HG03066 (cell line): ENCODE measurements around the gene PLD5.
"Not testable (repeated sequence)": the region's sequence is repeated elsewhere in the genome, so short reads cannot be mapped to it uniquely, and the experiment has no call there.

ENCODE experiments used
- ATAC-seq: cut with Tn5 transposase; IDR thresholded peaks from one replicate; pipeline ENCODE4 v1.9.1; 2021; ENCODE audit warnings: low read depth; ENCODE audit not compliant: unreplicated experiment

The PLD5 gene

DNA sequence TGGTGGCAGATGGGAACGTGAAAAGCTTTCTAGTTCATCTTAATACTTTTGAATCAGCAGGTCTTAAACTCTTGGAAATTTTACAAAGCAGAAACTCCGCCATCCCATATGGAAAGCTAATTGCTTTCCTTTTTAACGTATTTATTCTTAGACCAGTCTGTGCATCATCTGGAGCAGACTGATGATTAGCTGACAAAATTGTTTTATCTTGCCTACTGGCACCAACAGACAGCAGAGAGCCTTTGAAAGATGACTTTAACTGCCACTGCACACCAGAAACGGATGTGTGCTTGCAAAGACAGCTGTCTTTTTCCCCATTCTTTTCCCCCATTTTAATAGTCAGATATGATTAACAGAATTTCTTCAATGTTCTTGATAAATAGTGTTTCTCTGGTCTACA is 97.0 kb downstream of the PLD5 start:
- ATAC-seq = no peak

DNA sequence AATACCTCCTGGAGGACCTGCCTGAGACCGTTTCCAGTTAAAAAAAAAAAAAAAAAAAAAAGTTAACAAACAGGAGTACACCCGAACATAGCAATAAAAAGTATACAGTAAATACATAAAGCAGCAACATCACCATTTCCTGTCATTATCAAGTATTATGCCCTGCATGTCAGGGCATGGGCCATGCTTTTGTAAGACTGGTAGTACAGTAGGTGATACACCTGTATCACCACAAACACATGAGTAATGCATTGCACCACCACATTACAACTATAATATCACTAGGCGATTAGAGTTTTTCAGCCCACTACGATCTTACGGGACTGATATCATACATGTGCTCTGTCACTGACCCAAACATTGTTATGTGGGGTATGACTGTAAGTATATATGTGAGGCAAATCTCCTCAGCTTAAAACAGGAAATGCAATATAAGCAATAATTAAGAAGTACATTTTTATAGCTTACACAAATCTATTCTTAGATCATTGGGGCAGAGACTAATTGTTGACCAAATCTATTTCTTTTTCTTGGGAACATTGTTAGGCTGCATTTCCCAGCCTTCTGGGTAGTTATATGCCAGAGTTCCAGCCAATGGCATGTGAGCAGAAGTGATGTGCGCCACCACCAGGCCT is 98.1 kb downstream of the PLD5 start:
- no peak for ATAC-seq

DNA sequence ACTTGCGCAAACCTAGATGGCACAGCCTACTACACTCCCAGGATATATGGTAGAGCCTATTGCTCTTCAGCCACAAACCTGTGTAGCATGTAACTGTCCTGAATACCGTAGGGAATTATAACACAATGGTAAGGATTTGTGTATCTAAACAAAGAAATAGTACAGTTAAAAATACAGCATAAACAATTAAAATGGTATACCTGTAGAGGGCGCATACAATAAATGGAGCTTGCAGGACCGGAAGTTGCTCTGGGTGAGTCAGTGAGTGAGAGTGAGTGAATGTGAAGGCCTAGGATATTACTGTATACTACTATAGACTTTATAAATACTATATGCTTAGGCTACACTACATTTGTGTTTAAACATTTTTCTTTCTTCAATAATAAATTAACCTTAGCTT is 99.3 kb downstream of the PLD5 start:
- no peak for ATAC-seq

DNA sequence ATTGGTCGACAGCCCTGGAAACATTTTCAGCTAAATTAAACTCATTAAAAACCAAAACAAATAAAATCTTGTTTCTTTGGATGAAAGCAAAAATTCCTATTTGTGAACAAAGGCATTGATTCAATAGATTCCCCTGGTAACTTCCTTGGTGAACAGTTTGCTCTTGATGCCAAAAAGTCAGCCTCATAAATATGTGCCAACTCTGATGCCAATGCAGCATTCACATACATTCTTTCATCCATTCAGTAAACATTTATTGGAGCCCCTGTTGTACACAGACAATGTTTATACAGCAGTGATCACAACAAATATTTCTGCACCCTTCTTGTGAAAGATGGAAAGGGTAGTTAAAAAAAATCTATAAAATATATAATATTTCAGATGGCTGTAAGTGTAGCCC is 107.8 kb downstream of the PLD5 start:
- ATAC-seq = no peak

DNA sequence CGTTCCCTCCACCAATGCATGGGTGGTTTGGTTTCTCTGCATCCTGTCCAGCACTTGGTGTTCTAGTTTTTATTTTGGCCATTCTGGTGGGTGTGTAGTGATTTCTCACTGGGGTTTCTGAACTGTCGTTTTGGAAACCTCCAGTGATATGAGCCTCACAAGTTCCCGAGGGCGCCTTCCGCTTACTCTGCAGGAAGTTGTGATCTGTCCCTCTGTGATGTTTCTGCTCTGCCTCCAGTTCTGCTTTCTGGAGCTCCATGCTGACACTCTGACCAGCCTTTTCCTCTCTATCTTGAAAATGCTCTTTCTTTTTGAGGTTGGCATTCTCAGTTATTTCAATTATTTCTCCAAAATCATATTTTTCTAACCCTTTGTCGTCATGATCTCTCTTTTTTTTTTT is 111.6 kb downstream of the PLD5 start:
- no peak for ATAC-seq

DNA sequence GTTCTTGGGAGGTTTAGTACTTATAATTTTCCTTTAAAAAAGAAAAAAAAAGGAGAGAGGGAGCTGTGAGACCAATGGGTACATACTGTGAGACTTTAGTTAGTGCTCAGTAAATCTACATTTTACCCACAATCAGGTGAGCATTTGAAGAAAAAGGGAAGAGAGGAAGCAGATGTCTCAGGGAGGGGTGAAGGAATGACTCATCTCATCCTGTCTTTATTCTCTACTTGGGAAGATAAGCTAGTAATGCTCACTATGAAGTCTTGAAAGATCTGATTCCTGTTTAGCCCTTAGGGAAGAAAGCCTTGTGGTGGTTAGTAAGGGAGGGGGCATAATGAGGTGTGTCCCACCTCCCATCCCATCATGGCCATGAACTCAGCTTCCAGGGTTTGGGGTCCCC is 112.6 kb downstream of the PLD5 start:
- no peak for ATAC-seq

DNA sequence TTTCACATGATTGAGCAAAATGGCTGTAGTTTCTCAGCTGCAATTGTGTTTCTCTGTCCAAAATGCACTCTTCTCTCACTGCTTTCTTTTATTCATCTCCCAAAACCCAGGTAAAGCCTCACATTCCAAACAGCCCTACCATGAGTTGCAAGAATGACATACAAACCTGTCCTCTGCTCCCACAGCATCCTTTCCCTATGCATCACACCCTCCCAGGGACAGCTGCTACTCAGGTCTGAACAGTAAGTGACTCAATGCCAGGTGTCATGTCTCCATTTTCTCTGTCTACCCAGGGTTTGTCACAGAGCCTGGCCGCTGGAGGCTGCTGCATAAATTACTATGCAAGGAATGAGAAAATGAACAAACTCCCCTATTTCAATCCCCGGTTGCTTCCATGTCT is 118.5 kb downstream of the PLD5 start:
- ATAC-seq = no peak

DNA sequence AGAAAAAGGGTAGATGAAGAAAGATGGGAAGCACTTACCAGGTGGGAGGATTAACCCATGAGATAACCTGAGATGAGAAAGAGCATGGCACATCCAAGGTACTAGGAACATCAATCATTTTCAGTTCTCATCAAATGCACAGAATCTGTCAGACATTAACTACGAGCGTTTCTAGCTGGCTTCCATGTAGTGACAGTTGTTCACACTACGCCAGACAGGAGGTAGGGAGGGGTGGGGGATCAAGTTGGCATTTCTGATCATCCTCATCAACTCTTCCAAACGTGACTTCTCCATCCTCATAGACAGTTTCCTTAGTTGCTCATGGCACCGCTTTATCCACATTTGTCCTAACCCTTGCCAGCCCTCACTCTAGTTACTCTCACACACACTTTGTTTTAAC is 120.2 kb downstream of the PLD5 start:
- no peak for ATAC-seq

DNA sequence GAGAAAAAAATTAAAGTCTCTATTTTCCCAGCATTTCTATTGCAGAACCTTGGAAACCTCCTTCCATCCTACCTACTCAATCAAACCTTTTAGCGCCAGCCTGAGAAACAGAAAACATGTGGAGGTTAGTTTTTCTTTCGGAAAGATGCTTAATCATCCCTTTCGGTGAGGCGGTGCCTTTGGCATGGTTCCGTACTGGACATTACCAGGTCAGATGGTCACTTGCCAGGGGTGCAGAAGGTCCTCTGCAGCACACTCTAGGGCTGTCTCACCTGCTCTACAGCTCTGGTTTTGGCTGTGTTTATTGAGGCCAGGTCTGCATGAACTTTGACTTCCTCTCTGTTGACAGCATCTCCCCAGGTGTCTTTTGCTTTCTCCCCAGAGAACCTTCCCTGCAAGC is 121.5 kb downstream of the PLD5 start:
- no peak for ATAC-seq

DNA sequence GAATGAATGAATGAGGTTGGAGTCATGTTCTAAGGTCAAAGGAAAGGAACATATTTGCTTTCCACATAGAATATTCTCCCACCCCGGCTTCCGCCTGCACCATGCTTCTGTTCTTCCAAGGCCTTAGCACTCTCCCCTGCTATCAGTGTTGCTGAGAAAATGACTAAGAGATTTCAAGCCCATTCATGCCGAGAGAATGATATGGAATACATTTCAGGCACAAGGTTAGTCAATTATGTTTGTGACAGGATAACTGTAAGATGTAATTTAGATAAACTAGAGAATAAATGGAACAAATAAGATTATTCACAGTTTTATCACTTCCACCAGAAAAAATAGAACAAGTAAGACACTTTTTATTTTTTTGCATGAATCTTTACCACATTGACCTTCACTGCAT is 122.6 kb downstream of the PLD5 start:
- no peak for ATAC-seq

DNA sequence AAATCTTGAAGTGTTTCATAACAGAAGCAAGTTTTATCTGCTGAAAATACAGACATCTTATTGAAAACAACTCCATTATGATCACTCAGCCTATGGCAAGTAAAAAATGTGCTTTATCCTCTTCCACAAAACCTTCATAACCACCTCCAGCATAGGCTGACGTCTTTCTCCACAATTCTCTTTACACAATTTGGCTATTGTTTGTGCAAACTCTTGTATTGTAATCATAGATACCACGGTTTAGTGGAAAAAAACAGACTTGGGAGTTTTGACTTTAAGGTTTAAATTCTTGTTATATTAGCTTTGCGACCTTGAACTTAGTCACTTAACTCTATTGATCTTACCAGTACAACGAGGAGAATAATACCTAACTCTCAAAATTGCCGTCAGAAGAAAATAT is 126.1 kb downstream of the PLD5 start:
- ATAC-seq = no peak

DNA sequence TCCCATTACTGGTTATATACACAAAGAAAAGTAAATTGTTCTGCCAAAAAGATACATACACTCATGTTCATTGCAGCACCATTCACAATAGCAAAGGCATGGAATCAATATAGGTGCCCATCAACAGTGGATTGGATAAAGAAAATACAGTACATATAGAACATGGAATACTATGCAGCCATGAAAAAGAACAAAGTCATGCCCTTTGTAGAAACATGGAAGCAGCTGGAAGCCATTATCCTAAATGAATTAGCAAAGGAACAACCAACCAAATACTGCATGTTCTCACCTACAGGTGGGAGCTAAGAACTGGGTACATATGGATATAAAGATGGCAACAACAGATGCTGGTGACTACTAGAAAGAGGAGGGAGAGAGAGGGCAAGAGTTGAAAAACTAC is 132.6 kb downstream of the PLD5 start:
- no peak for ATAC-seq

DNA sequence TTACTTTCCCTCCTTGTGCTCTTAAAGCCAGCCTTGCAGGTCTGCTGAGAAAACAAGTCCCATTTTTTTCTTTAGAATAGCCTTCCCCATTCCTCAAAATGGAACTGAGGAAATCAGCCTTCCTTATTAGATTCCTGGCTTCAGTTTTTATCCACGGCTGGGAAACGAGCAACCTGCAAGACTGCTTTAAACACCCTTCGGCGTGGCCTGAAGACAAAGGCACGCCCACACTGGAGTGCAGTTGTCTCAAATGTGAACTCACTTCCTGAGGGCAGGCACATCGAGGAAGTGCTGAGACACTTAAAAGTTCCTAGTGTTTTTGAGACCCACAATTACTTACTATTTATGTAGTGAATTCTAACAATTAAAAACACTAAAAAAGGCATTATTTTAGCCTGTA is 148.4 kb downstream of the PLD5 start:
- ATAC-seq = not testable (repeated sequence)

DNA sequence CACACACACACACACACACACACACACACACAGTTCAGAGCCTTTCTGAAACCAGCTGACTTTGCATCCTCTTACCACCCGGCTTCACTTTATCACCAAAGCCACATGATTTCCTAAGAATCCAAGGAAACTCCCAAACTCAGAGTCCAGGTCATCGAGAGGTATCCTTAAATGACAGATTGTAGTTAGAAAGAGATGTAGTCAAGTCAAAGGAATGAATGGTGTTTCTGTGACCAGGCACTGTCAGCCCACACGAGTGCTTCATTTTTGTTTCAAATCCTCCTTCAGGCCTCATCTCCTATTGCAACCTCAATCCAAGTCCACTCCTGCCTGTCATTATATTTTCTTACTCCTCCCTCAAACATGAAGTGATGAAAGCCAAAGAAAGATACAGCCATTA is 174.1 kb downstream of the PLD5 start:
- not testable (repeated sequence) for ATAC-seq

DNA sequence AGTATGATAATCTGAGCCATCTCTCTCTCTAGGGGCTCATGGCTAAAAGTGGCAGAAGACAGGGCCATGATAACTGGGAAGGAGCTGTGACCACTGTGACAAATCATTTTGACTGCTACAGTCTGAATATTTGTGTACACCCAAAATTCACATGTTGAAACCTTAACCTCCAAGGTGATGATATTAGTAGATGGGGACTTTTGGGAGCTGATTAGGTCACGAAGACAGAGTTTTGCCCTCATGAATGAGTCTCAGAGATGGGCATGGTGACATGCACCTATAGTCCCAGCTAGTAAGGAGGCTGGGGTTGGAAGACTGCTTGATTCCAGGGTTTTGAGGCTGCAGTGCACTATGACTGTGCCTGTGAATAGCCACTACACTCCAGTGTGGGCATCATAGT is 174.9 kb downstream of the PLD5 start:
- ATAC-seq = no peak

DNA sequence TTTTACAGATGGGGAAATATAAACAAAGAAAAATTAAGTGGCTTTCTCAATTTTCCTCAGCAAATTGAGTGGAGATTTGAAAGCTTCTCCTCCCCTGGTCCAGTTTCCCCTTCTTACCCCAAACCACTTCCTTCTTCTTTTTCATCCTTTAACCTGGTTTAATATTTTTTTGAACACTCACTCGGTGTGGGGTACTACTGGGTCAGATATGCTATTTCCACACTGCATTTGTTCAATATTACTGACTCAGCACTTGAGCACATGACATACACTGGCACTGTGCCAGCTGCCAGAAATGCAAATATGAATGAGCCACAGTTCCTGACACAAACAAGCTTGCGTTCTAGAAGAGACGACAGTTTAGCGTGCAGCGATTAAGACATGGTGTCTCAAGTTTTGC is 193.6 kb downstream of the PLD5 start:
- not testable (repeated sequence) for ATAC-seq

DNA sequence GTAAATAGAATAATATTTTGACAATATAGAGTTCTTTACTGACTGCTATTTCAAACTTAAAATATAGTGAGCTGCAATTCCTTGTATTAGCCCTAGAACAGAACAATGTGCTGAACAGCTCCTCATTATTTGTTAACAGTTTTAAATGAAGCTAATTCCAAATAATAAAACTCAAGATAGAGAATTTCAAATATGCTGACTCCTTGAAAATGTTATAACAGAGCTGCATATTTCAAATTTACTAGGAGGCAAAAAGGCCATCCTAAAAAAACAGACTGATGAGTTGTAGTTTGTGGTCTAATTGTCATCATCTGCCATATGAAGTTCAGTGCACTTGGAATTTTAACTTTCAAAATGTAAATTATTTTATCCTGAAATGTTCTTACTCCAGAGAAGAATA is 197.1 kb downstream of the PLD5 start:
- not testable (repeated sequence) for ATAC-seq

DNA sequence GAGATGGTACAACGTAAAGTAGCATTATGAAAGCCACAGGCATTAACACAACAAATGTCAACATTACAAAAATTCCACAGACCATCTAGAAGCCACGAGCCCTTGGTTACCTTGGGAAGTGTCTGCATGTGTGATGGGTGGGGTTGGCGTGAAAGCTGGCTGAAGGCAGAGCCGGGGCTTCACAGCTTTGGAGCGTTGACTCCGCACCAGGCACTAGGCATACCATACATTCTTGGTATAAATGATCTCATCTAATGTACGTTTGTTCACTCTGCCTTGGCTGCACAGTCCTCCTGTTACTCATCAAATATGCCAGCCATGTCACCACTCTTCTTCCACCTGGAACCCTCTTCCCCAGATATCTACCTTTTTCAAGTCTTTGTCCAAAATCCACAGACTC is 202.5 kb downstream of the PLD5 start:
- ATAC-seq = not testable (repeated sequence)

DNA sequence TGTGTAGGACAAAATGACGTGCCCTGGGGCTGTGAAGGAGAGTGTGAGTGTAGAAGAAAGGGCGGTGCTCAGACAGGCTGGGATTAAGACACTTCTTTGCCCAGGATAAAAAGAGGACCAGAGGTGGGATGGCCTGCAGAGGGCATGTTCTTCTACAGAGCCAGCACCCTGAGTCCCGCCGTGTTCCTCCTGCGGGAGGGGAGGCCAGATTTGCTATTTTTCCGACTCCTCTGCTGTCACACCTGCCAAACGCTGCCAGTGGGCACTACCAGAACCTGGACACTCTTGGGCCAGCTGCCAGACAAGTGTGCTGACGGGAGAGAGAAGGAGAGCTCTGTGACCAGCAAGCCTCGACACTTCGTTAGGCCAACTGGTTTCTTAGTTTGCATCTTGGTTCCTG is 206.4 kb downstream of the PLD5 start:
- no peak for ATAC-seq

DNA sequence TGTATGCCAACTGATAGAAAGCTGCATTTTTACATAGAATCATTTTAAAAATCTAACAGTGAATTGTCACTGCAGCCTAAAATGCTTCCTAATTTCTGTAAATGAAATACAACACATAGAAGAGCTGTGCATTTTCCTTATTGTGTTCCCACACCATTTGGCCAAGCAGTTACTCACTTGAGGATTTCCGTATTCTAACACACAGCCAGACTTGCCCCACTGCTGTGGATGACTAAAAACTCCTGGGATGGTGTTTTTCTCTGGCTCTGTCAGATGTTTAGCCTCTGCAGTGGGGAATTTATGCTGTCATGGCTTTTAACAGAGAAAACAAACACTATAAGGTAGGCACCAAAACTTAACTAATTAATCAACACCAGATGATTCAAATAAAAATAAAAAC is 209.6 kb downstream of the PLD5 start:
- ATAC-seq = not testable (repeated sequence)

DNA sequence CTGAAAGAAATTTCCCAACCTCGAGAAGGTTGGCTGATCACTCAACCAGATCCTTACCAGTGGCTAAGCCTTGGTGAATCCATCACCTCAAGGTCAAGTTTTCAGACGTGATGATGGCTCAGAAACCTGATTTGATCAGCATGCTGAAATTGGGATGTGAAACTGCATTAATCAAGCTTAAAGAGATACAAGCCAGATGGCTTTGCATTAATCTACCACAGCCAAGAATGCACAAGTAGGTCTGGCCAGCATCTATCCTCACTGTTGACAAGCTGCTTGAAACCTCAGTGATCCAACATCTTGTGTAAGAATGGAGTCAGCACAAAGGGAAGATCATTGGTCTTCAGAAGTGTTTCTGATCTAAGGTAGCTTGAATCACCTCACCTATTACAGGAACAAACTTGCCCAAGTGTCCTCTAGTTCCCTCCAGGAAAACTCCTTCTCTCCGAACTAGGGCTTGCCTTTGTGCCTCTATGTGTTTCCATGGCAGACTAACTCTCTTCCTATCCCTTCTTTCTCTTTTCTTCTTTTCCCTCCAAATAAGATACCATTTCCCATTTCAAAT is 210.3 kb downstream of the PLD5 start:
- ATAC-seq = not testable (repeated sequence)

DNA sequence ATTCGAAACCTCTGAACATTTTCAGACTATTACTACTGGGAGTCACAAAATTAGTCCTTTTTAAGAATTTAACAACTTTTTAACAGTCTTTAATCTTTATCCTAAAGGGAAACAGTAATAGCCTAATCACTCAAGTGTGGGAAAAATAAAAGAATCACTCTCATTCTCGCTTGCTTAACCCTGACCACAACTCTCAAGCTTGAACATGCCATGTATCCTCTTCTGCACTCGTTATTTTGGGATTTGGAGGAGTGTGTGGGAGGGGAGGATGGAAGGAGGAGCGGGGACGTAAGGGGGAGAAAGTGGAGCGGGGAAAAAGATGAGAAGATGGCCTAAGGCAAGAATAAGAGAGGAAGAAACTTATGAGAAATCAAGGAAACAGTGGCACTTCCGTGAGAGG is 215.8 kb downstream of the PLD5 start:
- ATAC-seq = not testable (repeated sequence)

DNA sequence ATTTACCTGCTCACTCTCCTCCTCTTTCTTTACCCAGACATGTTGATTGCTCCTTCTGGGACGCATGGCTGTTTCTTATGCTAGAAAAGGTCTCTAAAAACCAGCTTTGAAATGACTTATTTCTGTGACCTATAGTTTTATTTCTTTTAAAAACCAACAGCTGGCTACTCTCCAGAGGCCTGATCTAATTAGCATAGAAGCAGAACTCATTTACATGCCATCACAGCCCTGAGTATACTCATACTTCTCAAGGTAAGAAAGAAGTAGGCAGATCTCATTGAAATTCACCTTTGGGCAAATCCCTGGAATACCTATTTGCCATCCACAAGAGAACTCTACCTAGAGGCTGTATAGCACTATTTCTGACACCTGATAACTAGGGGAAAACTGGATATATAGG is 230.7 kb downstream of the PLD5 start:
- ATAC-seq = not testable (repeated sequence)
